A549 treated with GW870086 at 1 μM for 4 hours (cell line): ENCODE results near the gene C1orf35. TPM values are rescaled to one million over a fixed set of nuclear protein-coding genes. Genes with fewer than 3 reads are reported as not detected.

Source experiments
- total RNA-seq: library from RNA; stranded (reverse); fragments of 200-300 nt; extraction: Qiagen RNA extraction; gene quantifications from 5 replicates; pipeline ENCODE4 v1.2.3, GENCODE V29; 2022; ENCODE audit warnings: low read depth

The C1orf35 gene
- 31.1 to 39.4 TPM (median 36.5 TPM) in 5 replicates for total RNA-seq

DNA sequence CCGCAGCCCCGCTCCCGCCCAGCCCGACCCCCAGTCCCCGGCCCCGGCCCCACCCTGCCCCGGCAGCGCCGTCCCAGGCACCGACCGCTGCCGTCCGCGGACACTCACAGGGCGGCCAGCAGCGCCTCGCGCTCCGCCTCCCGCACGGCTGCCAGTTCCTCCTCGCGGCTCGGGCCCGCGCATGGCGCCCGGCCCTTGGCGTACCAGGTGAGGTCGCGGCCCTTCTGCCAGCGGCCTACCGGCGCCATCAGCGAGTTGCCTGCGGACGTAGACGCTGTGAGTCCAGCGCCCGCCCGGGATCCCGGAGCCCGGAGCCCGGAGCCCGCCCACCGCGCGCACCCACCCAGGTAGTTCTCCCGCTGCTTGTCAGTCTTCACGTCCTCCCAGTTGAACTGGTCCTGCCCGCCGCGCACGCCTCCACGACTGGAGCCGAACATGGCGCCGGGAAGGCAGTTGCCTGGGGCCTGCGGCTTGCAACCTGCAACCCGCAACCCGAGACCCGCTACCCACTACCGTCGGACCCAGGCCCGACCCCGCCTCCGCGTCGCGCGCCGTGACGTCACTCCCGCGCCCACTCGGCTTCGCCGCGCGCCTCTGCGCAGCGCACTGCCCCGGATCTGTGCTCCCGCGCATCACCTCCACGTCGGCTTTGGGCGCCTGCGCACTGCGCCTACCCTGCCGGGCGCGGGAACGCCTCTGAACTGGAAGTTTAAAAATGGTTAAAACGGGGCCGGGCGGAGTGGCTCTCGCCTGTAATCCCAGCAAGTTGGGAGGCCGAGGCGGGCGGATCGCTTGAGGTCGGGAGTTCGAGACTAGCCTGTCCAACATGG is at the start of gene C1orf35:
Gene C1orf35 (minus strand): TSS at position 535 of the 830 bp plus-strand sequence. CDS start 98 bp downstream, at position 437.

DNA sequence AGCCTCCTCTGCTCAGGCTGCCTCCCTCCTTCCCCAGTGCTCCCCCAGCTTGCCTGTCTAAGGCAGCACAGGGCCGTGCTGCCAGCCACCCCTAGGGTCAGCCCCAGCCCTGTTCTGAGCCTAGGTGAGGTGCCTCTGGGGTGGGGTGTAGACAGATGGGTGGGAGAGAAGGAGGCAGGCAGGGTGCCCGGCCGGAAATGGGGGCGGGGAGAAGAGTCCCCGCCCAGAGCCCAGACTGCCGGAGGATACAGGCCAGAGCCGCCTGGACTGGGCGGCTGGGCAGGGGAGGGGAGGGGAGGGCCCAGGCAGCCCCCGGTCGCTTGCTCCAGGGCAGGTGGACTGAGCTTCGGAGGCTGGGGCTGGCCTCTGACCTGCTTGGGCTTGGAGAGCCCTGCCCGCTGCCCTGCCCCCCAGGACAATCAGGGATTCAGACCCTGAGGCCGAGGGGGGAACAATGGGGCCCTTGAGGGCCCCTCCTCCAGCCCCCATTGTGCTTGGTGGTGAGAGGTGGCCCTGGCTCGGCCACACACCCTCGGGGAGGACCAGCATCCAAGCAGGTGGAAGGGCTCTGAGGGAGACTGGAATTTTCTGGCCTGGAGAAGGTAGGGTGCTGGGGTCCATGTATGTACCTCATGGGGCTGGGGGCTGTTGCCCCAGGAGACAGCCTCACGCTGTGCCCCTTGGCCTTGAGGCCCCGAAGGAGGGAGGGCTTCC is 46.4 kb upstream of the C1orf35 start, which contains the start of gene GJC2:
Gene GJC2 (plus strand): TSS at position 525 of the 714 bp plus-strand sequence. CDS start 7,829 bp downstream, outside the sequence.

DNA sequence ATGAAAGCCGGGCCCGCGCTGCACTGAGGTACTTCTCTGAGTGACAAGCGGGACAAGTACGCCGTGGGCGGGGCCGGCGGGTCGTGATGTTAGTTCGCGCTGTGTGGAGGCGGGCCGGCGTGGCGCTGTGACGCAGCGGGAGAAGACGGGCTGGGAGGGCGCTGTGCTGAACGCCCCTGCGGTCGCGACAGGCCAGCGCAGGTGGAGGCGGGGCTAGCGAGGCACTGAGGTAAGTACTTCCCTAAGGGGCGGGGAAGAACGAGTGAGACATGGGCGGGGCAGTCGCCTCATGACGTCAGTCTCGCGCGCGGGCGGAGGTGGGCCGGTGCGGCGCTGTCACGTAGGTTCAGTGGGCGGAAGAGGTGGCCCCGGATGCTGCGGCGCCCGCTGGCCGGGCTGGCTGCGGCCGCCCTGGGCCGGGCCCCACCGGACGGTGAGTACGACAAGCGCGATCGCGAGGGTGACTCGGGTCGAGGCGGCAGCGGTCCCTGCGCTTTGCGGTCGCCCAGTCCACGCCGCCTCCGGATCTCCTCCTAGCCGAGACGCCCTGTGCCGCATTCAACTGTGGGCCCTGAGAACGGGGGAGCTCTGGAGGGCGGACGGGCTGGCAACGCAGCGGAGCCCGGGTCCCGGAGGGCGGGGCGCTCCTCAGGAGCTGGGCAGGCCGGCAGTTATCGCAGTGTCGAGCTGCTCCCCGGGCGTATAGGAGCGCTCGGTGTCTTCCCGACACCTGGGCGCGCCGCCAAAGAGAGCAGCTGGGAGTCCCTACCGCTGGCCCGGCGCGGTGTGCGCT is 37.0 kb upstream of the C1orf35 start, which contains the start of gene GUK1:
Gene GUK1 (plus strand): TSS at position 349 of the 793 bp plus-strand sequence. CDS start 24 bp downstream, at position 373.

DNA sequence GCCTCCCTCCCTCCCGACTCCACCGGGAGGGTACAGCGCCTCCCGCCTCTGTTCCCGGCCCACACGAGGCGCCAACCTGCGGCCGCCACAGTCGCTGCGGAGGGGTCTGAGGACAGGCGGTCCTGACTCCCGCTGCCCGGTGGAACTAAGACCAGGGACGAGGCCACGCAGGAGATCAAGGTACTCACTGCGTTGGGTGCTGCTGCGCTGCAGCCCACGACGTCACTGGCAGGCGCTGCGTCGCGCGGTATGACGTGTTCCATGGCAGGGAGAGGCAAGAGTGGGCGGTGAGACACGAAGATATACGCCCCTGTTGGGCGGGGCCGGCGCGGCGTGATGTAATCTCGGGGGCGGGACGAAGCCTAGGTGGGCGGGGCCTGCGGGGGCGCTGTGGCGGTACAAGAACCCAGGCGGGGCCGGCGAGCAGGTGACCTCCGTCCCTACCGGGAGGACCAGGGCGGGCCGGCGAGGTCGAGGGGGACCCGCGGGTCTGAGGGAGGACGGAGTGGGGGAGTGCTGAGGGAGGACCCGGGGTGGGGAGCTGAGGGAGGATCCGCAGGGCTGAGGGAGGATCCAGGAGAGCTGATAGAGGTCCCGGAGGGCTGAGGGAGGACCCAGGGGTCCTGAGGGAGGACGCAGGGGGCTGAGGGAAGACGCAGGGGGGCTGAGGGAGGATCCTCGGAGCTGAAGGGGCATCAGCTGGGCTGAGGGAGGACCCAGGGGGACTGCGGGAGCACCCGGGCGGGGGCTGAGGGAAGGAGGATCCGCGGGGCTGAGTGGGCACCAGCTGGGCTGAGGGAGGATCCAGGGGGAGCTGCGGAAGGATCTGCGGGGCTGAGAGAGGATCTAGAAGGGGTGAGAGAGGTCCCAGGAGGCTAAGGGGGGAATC is 6.2 kb upstream of the C1orf35 start, which contains the start of gene MRPL55:
Gene MRPL55 (minus strand): TSS at position 227 of the 889 bp plus-strand sequence. CDS start 1,039 bp downstream, outside the sequence.

DNA sequence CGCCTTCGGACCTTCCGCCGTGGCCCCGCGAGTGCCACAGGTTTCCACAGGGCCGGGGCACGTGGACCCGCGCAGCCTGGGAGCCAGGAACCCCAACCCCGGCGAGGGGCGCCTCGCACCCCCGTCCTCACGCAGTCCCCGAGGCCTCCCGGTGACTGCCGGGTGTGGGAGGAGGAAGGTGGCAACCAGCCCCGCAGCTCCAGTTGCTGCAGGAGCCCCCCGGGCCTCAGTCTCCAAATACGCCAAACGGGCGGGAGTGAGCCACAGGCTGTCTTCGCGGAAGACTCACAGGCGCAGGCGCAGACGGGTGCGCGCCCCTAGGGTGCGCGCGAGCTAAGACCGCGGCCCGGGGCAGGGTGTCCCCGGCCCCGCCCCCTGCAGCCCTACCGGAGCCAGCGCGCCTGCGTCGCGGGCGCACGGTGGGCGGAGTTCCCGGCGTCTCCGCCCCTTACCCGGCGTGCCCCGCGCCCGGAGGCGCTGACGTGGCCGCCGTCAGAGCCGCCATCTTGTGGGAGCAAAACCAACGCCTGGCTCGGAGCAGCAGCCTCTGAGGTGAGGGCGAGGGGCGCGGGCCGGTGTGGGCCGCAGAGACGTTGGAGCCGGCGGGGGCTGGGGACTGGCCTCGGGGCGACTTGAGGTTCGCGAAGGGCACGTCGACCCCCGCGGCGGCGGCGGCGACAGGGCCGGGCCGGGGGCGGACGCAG is 20.8 kb downstream of the C1orf35 start, which contains the start of gene ARF1:
Gene ARF1 (plus strand): TSS at position 495 of the 704 bp plus-strand sequence. CDS start 14,407 bp downstream, outside the sequence.

Other genes starting within 250 kb of the C1orf35 start
- 6.1 to 8.5 TPM (median 7.8 TPM) in 5 replicates for gene WNT9A, start 155.4 kb downstream of the C1orf35 start, total RNA-seq
- gene WNT3A, start 96.3 kb downstream of the C1orf35 start, total RNA-seq = not detected in 5 replicates
- 382 to 459 TPM (median 447 TPM) in 5 replicates for gene ARF1, start 20.6 kb downstream of the C1orf35 start, total RNA-seq
- gene MRPL55, start 6.0 kb upstream of the C1orf35 start, total RNA-seq = 76.3 to 85.4 TPM (median 82.1 TPM) in 5 replicates
- gene GUK1, start 37.0 kb upstream of the C1orf35 start, total RNA-seq = 135 to 151 TPM (median 145 TPM) in 5 replicates
- 0.17 to 0.53 TPM (median 0.40 TPM) in 5 replicates for gene GJC2, start 46.6 kb upstream of the C1orf35 start, total RNA-seq
- 3.7 to 6.1 TPM (median 5.5 TPM) in 5 replicates for gene IBA57, start 62.5 kb upstream of the C1orf35 start, total RNA-seq
- gene OBSCN, start 104.7 kb upstream of the C1orf35 start, total RNA-seq = 3.6 to 6.2 TPM (median 4.4 TPM) in 5 replicates